Lower leg skin (tissue), 4 donors: Measurements from ENCODE around the gene ETDA. TPM values are rescaled to one million over a fixed set of nuclear protein-coding genes. Genes with fewer than 3 reads are reported as not detected.
"Not testable (repeated sequence)": the region's sequence is repeated elsewhere in the genome, so short reads cannot be mapped to it uniquely, and the experiment has no call there.

Source experiments
- DNase-seq, 2 donors: peaks; one replicate each; pipeline ENCODE4 v3.0.0-alpha.2; 2019; ENCODE audit warnings: low spot score in 2 of 2
- H3K4me3 ChIP-seq: fragments of 200-600 bp; sonication (generic); 2 replicates; pipeline ENCODE4 v1.5.1; 2017; ENCODE audit warnings: mild to moderate bottlenecking, low read depth; ENCODE audit not compliant: poor library complexity, severe bottlenecking
- POLR2A ChIP-seq, 2 donors: fragments of 450-650 bp; IDR thresholded peaks; one replicate each; pipeline ENCODE4 v1.6.1; 2016 to 2017; ENCODE audit warnings: antibody characterized with exemption in 2 of 2, mild to moderate bottlenecking in 1 of 2, moderate library complexity in 1 of 2
- WGBS, 2 donors: methylation state at CpG; one replicate each; pipeline ENCODE4 v1.1.5; 2018; 5-methylcytosine and 5-hydroxymethylcytosine counted together
- intact Hi-C: fragments of 100-400 bp; cut with DNase I; formaldehyde crosslinking; loops from one replicate; pipeline ENCODE4 v1.15.0; 2023; ENCODE audit warnings: low total_unique reads
- total RNA-seq, 4 donors: library from RNA; depleted of rRNA; stranded (reverse); fragments of >200 nt; gene quantifications; one replicate each; pipeline ENCODE4 v1.1.0, GENCODE V29; 2016
- TF ChIP-seq, protein P1 (sequence below), 3 donors: fragments of 450-650 bp; IDR thresholded peaks; one replicate each; pipeline ENCODE4 v1.5.1; 2016; ENCODE audit warnings: antibody characterized with exemption in 3 of 3, mild to moderate bottlenecking in 3 of 3, moderate library complexity in 2 of 3

Gene ETDA
- not detected for total RNA-seq

DNA sequence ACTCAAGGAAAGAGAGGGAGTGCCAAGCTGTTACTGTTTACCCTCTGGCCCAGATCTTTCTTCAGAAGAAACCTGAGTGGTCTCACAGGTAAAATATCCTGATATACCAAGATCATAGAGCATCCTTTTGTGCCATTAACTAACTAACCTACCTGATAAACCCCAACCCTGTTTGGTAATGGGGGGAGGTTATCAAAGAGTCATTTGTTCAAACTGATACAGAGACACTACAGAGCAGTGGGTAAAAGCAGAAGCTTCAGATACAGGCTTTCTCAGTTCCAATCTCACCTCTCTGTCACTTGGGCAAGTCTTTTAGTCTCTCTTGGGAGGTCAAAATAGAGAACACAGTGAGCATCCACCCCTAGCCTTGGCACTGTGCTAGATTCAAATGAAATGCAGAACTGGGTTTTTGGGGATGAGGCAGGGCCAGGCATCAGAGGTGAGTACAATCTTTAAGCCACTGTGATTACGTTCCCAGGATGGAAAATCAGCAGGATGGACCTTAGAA, at the start of gene ETDA:
Gene ETDA, plus strand, starts transcription at position 51 of the 508 bp plus-strand sequence. CDS start 1,216 bp downstream, outside the sequence.
- no CpG with 5 or more reads among the region's 1 CpG for WGBS, 2 donors
- intact Hi-C loops, DNase-seq, H3K4me3 ChIP-seq: not testable (repeated sequence)

DNA sequence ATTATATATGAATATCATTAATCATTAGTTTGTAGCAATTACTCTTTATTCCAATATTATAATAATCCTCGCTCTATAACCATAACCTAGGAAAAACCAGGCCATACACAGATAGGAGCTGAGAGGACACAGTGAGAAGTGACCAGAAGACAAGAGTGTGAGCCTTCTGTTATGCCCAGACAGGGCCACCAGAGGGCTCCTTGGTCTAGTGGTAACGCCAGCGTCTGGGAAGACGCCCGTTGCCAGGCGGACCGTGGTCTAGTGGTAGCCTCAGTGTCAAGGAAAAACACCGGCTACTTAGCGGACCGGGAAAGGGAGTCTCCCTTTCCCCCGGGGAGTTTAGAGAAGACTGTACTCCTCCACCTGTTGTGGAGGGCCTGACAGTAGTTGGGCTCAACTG, 45.4 kb upstream of the ETDA start:
- H3K4me3 ChIP-seq, intact Hi-C loops, DNase-seq: not testable (repeated sequence)
- 25 to 30% methylated on average over 11 of the region's 11 CpGs for WGBS, 2 donors

DNA sequence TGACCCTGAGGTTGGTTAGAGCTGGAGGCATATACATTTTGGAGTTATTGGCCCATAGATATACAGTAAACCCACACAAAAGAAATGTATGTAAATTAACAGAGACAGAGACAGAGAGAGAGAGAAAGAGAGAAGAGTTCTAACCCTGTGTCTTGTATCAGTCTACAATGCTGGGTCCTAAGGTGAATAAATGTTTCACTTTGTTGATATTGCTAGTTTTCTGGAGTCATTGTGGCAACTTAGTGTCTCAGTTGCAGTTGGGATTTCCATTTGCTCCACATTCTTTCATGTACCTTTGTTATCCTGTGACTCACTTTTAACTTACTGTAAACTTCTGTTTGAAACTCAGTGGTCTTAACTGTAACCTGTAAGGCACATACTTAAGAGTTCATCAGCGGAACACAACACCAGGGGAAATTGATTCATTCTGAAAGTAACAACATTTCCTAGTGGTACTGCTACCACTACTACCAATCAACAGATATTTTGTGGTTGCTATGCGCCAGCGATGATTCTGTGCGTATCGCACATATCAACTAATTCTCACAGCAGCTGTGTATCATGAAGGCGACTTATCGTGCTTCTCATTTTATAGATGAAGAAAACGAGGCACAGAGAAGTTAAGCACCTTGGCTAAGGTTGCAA, 38.5 kb upstream of the ETDA start:
- DNase-seq: no peak
- TF ChIP-seq POLR2A (IDR thresholded peaks at IDR 0.05): no peak
- TF ChIP-seq, protein P1, sequence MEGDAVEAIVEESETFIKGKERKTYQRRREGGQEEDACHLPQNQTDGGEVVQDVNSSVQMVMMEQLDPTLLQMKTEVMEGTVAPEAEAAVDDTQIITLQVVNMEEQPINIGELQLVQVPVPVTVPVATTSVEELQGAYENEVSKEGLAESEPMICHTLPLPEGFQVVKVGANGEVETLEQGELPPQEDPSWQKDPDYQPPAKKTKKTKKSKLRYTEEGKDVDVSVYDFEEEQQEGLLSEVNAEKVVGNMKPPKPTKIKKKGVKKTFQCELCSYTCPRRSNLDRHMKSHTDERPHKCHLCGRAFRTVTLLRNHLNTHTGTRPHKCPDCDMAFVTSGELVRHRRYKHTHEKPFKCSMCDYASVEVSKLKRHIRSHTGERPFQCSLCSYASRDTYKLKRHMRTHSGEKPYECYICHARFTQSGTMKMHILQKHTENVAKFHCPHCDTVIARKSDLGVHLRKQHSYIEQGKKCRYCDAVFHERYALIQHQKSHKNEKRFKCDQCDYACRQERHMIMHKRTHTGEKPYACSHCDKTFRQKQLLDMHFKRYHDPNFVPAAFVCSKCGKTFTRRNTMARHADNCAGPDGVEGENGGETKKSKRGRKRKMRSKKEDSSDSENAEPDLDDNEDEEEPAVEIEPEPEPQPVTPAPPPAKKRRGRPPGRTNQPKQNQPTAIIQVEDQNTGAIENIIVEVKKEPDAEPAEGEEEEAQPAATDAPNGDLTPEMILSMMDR (IDR thresholded peaks at IDR 0.05): no peak
- 87% methylated on average over 8 of the region's 8 CpGs for WGBS, 2 donors
- H3K4me3 ChIP-seq: no peak overlapping the region
- intact Hi-C loops: no loop called here

DNA sequence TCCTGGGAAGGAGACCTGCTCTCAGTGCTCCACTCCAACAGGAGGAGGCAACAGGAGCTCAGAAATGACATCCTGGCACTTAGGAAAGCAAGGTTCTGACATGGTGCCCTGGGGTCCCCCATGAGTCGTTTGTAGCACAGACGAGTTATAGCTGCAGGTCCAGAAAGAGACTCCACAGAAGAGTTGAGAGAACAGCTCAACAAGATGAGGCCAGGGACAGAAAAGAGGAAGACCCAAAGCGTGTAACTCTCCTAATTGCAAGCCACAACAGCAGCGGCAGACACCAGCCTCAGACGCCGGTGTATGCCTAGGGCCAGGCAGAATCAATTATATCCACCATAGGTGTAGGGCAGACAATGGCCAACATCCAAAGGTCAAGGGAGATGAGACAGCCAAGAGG, 5.9 kb upstream of the ETDA start:
- H3K4me3 ChIP-seq, DNase-seq, intact Hi-C loops: not testable (repeated sequence)
- WGBS, 2 donors: no CpG with 5 or more reads among the region's 6 CpGs

DNA sequence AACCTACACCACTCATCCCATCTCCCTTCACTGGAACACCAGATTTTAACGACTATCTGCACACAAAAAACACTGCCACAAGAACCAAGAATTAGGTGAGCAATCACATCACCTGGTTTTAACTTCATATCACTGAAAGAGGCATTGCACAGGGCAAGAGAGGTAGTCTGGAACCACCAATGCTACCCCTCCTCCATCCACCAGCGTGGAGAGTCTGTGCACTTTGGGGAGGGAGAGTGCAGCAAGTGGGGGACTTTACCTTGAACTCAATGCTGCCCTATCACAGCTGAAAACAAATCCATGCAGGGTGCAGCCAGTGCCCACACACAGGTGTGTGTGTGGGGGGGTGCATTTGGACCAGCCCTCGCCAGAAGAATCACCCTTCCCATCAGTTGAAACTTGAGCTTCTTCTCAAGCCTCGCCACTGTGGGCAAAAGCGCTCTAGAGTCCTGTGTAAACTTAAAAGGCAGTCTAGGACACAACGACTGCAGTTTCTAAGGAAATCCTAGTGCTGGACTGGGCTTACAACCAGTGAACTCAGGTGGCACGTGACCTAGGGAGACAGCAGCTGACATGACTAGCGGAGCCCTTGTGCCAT, 4.3 kb downstream of the ETDA start:
- intact Hi-C loops, H3K4me3 ChIP-seq, DNase-seq: not testable (repeated sequence)
- WGBS, 2 donors: 79 to 90% methylated on average over 5 to 7 of the region's 8 CpGs

DNA sequence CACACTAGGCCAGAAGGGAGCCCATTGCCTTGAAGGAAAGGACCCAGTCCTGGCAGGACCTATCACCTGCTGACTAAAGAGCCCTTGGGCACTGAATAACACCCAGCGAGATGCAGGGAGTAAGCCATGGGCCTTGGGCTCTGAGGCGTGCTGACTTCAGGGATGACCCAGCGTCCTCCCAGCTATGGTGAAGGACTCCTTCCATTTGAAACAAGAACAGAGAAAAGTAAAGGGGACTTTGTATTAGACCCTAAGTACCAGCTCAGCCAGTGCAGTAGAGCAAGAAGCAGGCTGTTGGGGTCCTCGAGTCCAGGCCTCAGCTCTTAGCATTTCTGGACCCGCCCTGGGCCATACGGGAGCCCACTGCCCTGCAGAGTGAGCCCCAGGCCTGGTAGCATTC, 5.1 kb downstream of the ETDA start:
- no peak for DNase-seq
- 85 to 97% methylated on average over 4 to 6 of the region's 6 CpGs for WGBS, 2 donors
- intact Hi-C loops: no loop called here
- no peak overlapping the region for H3K4me3 ChIP-seq
- no peak for TF ChIP-seq POLR2A (IDR thresholded peaks at IDR 0.05)
- TF ChIP-seq, protein P1 (IDR thresholded peaks at IDR 0.05): no peak

DNA sequence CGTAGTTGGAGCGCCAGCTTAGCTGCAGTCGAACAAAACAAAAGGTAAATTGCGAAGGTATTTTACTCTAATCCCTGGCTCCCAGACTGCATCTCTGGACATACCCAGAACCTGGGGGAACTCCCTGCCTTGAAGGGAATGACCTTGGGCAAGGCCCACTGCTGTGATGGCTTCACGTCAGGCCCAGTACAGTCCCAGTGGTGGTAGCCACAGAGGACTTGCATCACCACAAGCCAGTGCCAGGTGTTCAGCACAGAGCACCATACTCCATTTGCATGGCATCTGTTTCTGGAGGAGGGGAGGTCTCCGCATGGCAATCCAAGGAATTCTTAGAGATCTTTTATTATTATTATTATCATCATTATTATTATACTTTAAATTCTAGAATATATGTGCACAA, 5.6 kb downstream of the ETDA start:
- TF ChIP-seq, protein P1 (IDR thresholded peaks at IDR 0.05): no peak
- no peak for TF ChIP-seq POLR2A (IDR thresholded peaks at IDR 0.05)
- intact Hi-C loops: no loop called here
- 90 to 94% methylated on average over 6 of the region's 6 CpGs for WGBS, 2 donors
- DNase-seq: no peak
- no peak overlapping the region for H3K4me3 ChIP-seq

DNA sequence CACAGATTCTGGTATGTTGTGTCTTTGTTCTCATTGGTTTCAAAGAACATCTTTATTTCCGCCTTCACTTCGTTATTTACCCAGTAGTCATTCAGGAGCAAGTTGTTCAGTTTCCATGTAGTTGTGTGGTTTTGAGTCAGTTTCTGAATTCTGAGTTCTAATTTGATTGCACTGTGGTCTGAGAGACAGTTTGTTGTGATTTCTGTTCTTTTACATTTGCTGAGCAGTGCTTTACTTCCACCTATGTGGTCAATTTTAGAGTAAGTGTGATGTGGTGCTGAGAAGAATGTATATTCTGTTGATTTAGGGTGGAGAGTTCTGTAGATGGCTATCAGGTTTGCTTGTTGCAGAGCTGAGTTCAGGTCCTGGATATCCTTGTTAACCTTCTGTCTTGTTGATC, 9.1 kb downstream of the ETDA start:
- H3K4me3 ChIP-seq, intact Hi-C loops, DNase-seq: not testable (repeated sequence)
- WGBS, 2 donors: 91% methylated on average over 2 of the region's 2 CpGs

DNA sequence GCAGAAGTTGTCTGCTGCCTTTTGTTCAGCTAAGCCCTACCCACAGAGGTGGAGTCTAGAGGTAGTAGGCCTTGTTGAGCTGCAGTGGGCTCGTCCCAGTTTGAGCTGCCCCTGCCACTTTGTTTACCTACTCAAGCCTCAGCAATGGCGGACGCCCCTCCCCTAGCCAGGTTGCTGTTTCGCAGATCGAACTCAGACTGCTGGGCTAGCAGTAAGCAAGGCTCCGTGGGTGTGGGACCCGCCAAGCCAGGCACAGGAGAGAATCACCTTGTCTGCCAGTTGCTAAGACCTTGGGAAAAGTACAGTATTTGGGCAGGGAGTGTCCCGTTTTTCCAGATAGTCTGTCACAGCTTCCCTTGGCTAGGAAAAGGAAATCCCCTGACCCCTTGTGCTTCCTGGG, 11.5 kb downstream of the ETDA start:
- DNase-seq, H3K4me3 ChIP-seq: not testable (repeated sequence)
- 72 to 98% methylated on average over 8 of the region's 8 CpGs for WGBS, 2 donors

More for the DNA sequence above, 11.5 kb downstream of the ETDA start:
- intact Hi-C loops: not testable (repeated sequence)
